IMR-90 (cell line): Measurements from ENCODE around the gene EIF3CL. TPM values are rescaled to one million over a fixed set of nuclear protein-coding genes. Genes with fewer than 3 reads are reported as not detected.
"Not testable (repeated sequence)": the region's sequence is repeated elsewhere in the genome, so short reads cannot be mapped to it uniquely, and the experiment has no call there.

Source experiments
- ATAC-seq: fragments of 200-7000 bp; cut with Tn5 transposase; 2 replicates; pipeline ENCODE4 v1.9.1; 2020; ENCODE audit warnings: low read depth, mild to moderate bottlenecking, moderate library complexity
- BruUV-seq: library from RNA; stranded (reverse); fragments of 400-500 nt; replicated peaks from 2 replicates; lab custom pipeline; 2021; lab: Mats Ljungman, UMichigan
- CTCF ChIA-PET: fragments of 300-600 bp; formaldehyde crosslinking; extraction: SDS; loops from one replicate; lab custom pipeline; 2021; ENCODE audit warnings: antibody characterized with exemption; lab: Yijun Ruan, JAX
- POLR2A ChIA-PET: fragments of 300-600 bp; sonication (Branson Sonifier 250); formaldehyde crosslinking; loops from one replicate; lab custom pipeline; 2022; ENCODE audit warnings: antibody characterized with exemption; ENCODE audit not compliant: unreplicated experiment; lab: Charles Lee
- DNase-seq: peaks from one replicate; pipeline ENCODE4 v3.0.0; 2013
- H2AFZ ChIP-seq: replicated peaks from 2 replicates; pipeline ENCODE3; 2013; ENCODE audit warnings: low read length, mild to moderate bottlenecking; ENCODE audit not compliant: poor library complexity
- H2AK5ac ChIP-seq: 2 replicates; pipeline ENCODE4 v1.6.1; 2013; ENCODE audit warnings: low read depth, low read length, inconsistent platforms
- H2AK9ac ChIP-seq: replicated peaks from 2 replicates; pipeline ENCODE3; 2013; ENCODE audit warnings: mild to moderate bottlenecking, low read depth, low read length, moderate library complexity; ENCODE audit not compliant: poor library complexity
- H2BK120ac ChIP-seq: 2 replicates; pipeline ENCODE4 v1.6.1; 2013; ENCODE audit warnings: low read depth, low read length, inconsistent platforms
- H2BK15ac ChIP-seq: 3 replicates; pipeline ENCODE4 v1.6.1; 2013; ENCODE audit warnings: low read depth, low read length, inconsistent platforms
- H2BK20ac ChIP-seq: 2 replicates; pipeline ENCODE4 v1.6.1; 2013; ENCODE audit warnings: low read depth, mild to moderate bottlenecking, inconsistent platforms, low read length, moderate library complexity
- H2BK5ac ChIP-seq: 2 replicates; pipeline ENCODE4 v1.6.1; 2013; ENCODE audit warnings: mild to moderate bottlenecking, low read depth, low read length, inconsistent platforms; ENCODE audit not compliant: poor library complexity, severe bottlenecking
- H3K14ac ChIP-seq: replicated peaks from 2 replicates; pipeline ENCODE4 v1.6.1; 2013; ENCODE audit warnings: low read depth, low read length, inconsistent platforms
- H3K18ac ChIP-seq: 2 replicates; pipeline ENCODE4 v1.6.1; 2013; ENCODE audit warnings: low read depth, low read length, control low read depth
- H3K23ac ChIP-seq: 2 replicates; pipeline ENCODE4 v1.6.1; 2013; ENCODE audit warnings: low read depth, low read length, inconsistent platforms
- H3K27ac ChIP-seq: 2 replicates; pipeline ENCODE4 v1.5.1; 2013; ENCODE audit warnings: mild to moderate bottlenecking, control low read depth, low read length; ENCODE audit not compliant: insufficient read depth
- H3K27me3 ChIP-seq: 2 replicates; pipeline ENCODE4 v1.6.1; 2013; ENCODE audit warnings: low read length; ENCODE audit not compliant: control insufficient read depth, insufficient read depth
- H3K36me3 ChIP-seq: 2 replicates; pipeline ENCODE4 v1.6.1; 2013; ENCODE audit warnings: low read length, mixed read lengths; ENCODE audit not compliant: control insufficient read depth, insufficient read depth
- H3K4ac ChIP-seq: 2 replicates; pipeline ENCODE4 v1.6.1; 2013; ENCODE audit warnings: low read depth, low read length, inconsistent platforms
- H3K4me1 ChIP-seq: 2 replicates; pipeline ENCODE4 v1.6.1; 2013; ENCODE audit warnings: low read length, mixed read lengths; ENCODE audit not compliant: control insufficient read depth, insufficient read depth
- H3K4me2 ChIP-seq: 2 replicates; pipeline ENCODE4 v1.6.1; 2013; ENCODE audit warnings: low read depth, mild to moderate bottlenecking, control low read depth, low read length, moderate library complexity
- H3K4me3 ChIP-seq: 2 replicates; pipeline ENCODE4 v1.5.1; 2013; ENCODE audit warnings: low read depth, mild to moderate bottlenecking, control low read depth, low read length, moderate library complexity; ENCODE audit not compliant: insufficient read depth
- H3K56ac ChIP-seq: 2 replicates; pipeline ENCODE4 v1.6.1; 2013; ENCODE audit warnings: low read length, inconsistent platforms; ENCODE audit not compliant: insufficient read depth; ENCODE audit errors: extremely low read depth
- H3K79me1 ChIP-seq, 2 experiments: 2 replicates each; pipeline ENCODE4 v1.6.1; 2013; ENCODE audit warnings: low read length in 2 of 2, inconsistent platforms in 1 of 2, low read depth in 1 of 2
- H3K9ac ChIP-seq: 2 replicates; pipeline ENCODE4 v1.6.1; 2013; ENCODE audit warnings: low read depth, low read length, control low read depth
- H3K9me1 ChIP-seq: 2 replicates; pipeline ENCODE4 v1.6.1; 2013; ENCODE audit warnings: low read length, inconsistent platforms; ENCODE audit not compliant: insufficient read depth
- H3K9me3 ChIP-seq: 2 replicates; pipeline ENCODE4 v1.6.1; 2013; ENCODE audit warnings: low read length; ENCODE audit not compliant: control insufficient read depth, insufficient read depth
- H4K20me1 ChIP-seq: 2 replicates; pipeline ENCODE4 v1.6.1; 2013; ENCODE audit warnings: low read length, inconsistent platforms; ENCODE audit not compliant: insufficient read depth
- H4K5ac ChIP-seq: 2 replicates; pipeline ENCODE4 v1.6.1; 2013; ENCODE audit warnings: mild to moderate bottlenecking, low read depth, low read length, control low read depth
- H4K8ac ChIP-seq, 2 experiments: 2 replicates each; pipeline ENCODE4 v1.6.1; 2013; ENCODE audit warnings: low read depth in 2 of 2, low read length in 2 of 2, control low read depth in 1 of 2, inconsistent platforms in 1 of 2
- H4K91ac ChIP-seq: 2 replicates; pipeline ENCODE4 v1.6.1; 2013; ENCODE audit warnings: low read depth, low read length, inconsistent platforms; ENCODE audit not compliant: insufficient read depth
- WGBS, 2 experiments: methylation state at CpG; one replicate each; pipeline versions ENCODE4 v1.1.5 to v1.1.7; 2013; ENCODE audit warnings: missing lambda C conversion rate in 2 of 2; ENCODE audit not compliant: insufficient read length in 1 of 2; ENCODE audit errors: extremely low coverage in 2 of 2; 5-methylcytosine and 5-hydroxymethylcytosine counted together
- dilution Hi-C: fragments of 300-500 bp; cut with HindIII; formaldehyde crosslinking; loops from one replicate; pipeline ENCODE4 v1.14.3; 2018; ENCODE audit warnings: low sequenced_read_pairs; ENCODE audit not compliant: unreplicated experiment
- in situ Hi-C: fragments of 300-500 bp; cut with MboI; formaldehyde crosslinking; loops from 3 replicates; pipeline ENCODE4 v1.14.3; 2019; ENCODE audit warnings: low sequenced_read_pairs, inconsistent platforms, mixed read lengths
- intact Hi-C: fragments of 100-400 bp; cut with micrococcal nuclease; formaldehyde crosslinking; loops from 2 replicates; pipeline ENCODE4 v1.10.0; 2022
- polyA plus RNA-seq, 3 experiments: library from polyadenylated mRNA; depleted of rRNA; stranded (reverse); fragments of >200 nt; gene quantifications; 2 replicates each; pipeline ENCODE4 v1.2.3, GENCODE V29; 2012; ENCODE audit warnings: low replicate concordance in 1 of 3
- total RNA-seq: library from RNA; depleted of rRNA; stranded (reverse); fragments of >200 nt; gene quantifications from 2 replicates; pipeline ENCODE4 v1.2.3, GENCODE V29; 2012

EIF3CL gene
- total and polyA plus RNA-seq, 2 of the 4 experiments (the other 2 are of a cell fraction), result 143 to 180 TPM

DNA sequence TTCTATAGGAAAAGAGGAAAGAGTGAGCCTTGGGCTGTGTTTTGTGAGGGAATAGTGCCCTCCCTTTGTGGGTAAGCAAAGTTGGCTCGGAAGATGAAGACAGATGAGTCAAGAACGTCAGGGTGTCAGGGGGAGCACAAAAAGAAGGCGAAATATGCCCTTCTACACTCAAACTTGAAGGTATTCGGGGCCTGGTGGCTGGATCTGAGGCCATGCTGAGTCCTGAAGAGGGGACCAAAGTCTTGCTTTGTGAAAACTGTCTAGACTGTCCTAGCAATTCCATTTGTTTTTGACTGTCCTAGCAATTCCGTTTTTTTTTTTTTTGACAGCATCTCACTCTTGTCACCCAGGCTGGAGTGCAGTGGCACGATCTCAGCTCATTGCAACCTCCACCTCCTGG is 35.3 kb upstream of the EIF3CL start:
- H3K27me3 ChIP-seq, H4K91ac ChIP-seq, H3K9me1 ChIP-seq, H2BK5ac ChIP-seq, H2AK5ac ChIP-seq, POLR2A ChIA-PET, H2BK20ac ChIP-seq, H3K4me3 ChIP-seq, H3K27ac ChIP-seq, ATAC-seq, dilution Hi-C loops, H3K9ac ChIP-seq, BruUV-seq, H4K5ac ChIP-seq, H3K14ac ChIP-seq, CTCF ChIA-PET, in situ Hi-C loops, H2BK15ac ChIP-seq, H4K20me1 ChIP-seq, H3K79me1 ChIP-seq, H2AK9ac ChIP-seq, H3K4me2 ChIP-seq, H3K9me3 ChIP-seq, H3K56ac ChIP-seq, H2BK120ac ChIP-seq, H3K4ac ChIP-seq, H3K23ac ChIP-seq, H3K4me1 ChIP-seq, DNase-seq, intact Hi-C loops, H4K8ac ChIP-seq, H3K18ac ChIP-seq, H2AFZ ChIP-seq, H3K36me3 ChIP-seq: not testable (repeated sequence)
- no CpG with 5 or more reads among the region's 6 CpGs for WGBS, 2 experiments

DNA sequence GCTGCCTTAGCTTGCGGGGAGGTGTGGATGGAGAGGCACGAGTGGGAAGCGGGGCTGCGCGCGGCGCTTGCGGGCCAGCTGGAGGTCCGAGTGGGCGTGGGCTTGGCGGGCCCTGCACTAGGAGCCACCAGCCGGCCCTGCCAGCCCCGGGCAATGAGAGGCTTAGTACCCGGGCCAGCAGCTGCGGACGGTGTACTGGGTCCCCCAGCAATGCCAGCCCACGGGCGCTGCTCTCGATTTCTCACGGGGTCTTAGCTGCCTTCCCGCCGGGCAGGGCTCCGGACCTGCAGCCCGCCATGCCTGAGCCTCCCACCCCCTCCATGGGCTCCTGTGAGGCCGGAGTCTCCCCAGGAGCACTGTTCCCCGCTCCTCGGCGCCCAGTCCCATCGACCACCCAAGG is 31.7 kb upstream of the EIF3CL start:
- H4K20me1 ChIP-seq, DNase-seq, H3K9ac ChIP-seq, H3K36me3 ChIP-seq, H3K23ac ChIP-seq, BruUV-seq, POLR2A ChIA-PET, dilution Hi-C loops, H3K27me3 ChIP-seq, H4K8ac ChIP-seq, in situ Hi-C loops, H3K4me1 ChIP-seq, H3K56ac ChIP-seq, H2BK15ac ChIP-seq, H2BK5ac ChIP-seq, H2AK9ac ChIP-seq, H2AFZ ChIP-seq, H4K91ac ChIP-seq, H3K14ac ChIP-seq, H3K79me1 ChIP-seq, H3K9me3 ChIP-seq, H3K4me3 ChIP-seq, H2BK20ac ChIP-seq, H4K5ac ChIP-seq, CTCF ChIA-PET, H2AK5ac ChIP-seq, H2BK120ac ChIP-seq, H3K9me1 ChIP-seq, H3K27ac ChIP-seq, H3K4ac ChIP-seq, H3K18ac ChIP-seq, ATAC-seq, intact Hi-C loops, H3K4me2 ChIP-seq: not testable (repeated sequence)
- WGBS, 2 experiments, result no CpG with 5 or more reads among the region's 29 CpGs
